CD1c-positive myeloid dendritic cell (primary cell): ENCODE measurements around the gene BMPR1B.

Source experiments
- DNase-seq: peaks from one replicate; pipeline ENCODE4 v3.0.0-alpha.2; 2016; ENCODE audit errors: extremely low spot score

Gene BMPR1B

DNA sequence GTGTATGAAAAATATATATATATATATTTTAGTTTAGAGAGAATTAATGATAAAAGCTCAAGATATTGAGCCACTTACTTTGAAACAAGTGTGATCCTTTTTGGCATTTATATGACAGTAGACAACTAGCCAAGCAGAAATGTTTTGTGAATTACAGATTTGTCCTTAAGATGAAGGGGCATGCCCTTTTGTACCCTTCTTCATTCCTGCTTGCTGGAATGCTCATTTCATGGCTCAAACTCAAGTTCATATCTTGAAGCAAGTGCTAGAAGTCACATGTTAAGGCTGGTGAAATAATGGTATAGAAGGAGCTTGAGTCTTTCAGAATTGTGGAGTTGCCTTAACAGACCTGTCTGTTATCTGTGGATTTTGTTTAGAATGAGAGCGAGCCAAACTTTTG, 203.0 kb downstream of the BMPR1B start:
- no peak for DNase-seq

GRCh38 chr4:94961420-94961819, 203.7 kb downstream of the BMPR1B start:
- DNase-seq, result no peak

- no peak for DNase-seq
Observed at GRCh38 chr4:94962484-94962883, 204.7 kb downstream of the BMPR1B start.

GRCh38 chr4:94965852-94966251, 208.1 kb downstream of the BMPR1B start:
- DNase-seq, result no peak

- no peak for DNase-seq
Observed at GRCh38 chr4:94968493-94968892, 210.7 kb downstream of the BMPR1B start.

GRCh38 chr4:94970650-94971049, 212.9 kb downstream of the BMPR1B start:
- no peak for DNase-seq

GRCh38 chr4:94974773-94975172, 217.0 kb downstream of the BMPR1B start:
- no peak for DNase-seq

- no peak for DNase-seq
Observed at GRCh38 chr4:94976371-94977011, 218.7 kb downstream of the BMPR1B start.

DNA sequence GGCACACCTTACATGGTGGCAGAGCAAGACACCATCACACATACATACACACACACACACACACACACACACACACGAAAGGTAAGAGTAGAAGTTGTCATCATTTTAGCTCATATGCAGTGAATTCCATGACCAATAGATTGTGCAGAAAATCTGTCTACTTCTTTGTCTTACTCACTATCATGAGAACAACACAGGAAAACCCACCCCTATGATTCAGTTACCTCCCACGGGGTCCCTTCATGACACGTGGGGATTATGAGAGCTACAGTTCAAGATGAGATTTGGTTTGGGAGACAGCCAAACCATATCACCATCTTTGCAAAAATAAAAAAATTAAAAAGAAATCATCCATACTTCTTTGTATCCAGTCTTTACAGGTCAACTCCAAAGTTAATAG, 221.1 kb downstream of the BMPR1B start:
- DNase-seq, result no peak

GRCh38 chr4:94979621-94980020, 221.9 kb downstream of the BMPR1B start:
- DNase-seq, result no peak

GRCh38 chr4:94995684-94996394, 238.1 kb downstream of the BMPR1B start:
- DNase-seq, result no peak

DNA sequence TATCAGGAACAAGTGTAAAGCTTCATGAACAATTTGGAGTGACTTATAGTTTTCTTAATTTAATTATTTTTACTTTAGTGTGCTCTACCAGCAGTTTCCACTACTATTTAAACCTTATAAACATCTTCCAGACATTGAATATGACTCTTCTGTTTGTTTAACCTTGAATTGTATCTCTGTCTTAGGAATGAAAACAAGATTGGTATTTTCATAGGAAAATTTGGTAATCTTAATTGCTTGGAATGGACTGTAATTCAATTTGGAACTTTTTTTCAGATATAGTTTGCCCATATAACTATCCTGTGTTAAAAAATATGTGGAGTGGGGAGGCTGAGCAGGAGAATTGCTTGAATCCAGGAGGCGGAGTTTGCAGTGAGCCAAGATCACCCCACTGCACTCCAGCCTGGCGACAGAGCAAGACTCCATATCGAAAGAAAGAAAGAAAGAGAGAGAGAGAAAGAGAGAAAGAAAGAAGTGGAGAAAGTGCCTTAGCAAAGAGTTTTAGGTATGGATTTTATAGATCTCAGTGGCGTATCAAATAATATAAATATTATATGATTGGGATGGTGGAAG, 242.4 kb downstream of the BMPR1B start:
- DNase-seq, result no peak

DNA sequence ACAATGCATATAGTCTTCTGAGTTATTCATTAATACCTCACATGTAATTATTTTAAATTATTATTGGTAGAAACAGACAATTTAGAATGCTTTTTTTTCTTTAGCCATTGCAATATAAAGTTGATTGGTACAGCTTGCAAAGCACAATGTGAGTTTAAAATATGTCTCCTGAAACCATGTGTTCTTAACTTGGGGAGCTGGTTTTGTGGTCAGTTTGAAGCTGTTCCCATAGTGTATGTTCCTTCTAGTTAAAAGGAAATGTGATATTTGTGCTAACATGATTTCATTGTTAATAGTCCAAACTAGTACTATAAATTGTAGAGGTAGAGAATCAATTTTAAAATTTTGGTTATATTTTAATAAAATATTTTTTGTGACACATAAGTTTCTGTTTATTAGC, 247.2 kb downstream of the BMPR1B start:
- DNase-seq, result no peak

GRCh38 chr4:95007998-95008397, 250.2 kb downstream of the BMPR1B start:
- DNase-seq, result no peak

- DNase-seq, result no peak
Observed at GRCh38 chr4:95013236-95013635, 255.5 kb downstream of the BMPR1B start.

- no peak for DNase-seq
Observed at GRCh38 chr4:95014068-95014467, 256.3 kb downstream of the BMPR1B start.

GRCh38 chr4:95017305-95018064, 259.7 kb downstream of the BMPR1B start:
- DNase-seq, result no peak

- DNase-seq, result no peak
Observed at GRCh38 chr4:95018785-95019184, 261.0 kb downstream of the BMPR1B start.

GRCh38 chr4:95020521-95020920, 262.8 kb downstream of the BMPR1B start:
- DNase-seq, result no peak

DNA sequence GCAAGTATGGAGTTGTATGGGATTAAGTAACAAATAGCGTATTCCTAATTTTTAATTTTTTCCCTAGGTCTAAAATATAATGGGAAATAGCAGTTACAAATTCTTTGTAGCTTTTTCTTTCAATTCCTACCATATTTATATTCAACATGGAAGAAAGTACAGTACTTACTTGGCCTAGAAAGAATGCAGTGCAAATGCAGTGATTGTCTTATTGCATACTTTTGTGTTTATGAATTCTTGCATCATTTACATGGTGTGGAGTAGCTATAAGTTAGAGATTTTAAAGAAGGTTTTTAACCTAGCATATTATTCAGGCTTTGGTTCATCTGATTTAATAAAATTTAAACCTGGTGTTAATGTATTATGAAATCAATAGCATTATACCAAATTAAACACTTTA, 263.3 kb downstream of the BMPR1B start:
- no peak for DNase-seq

- DNase-seq, result no peak
Observed at GRCh38 chr4:95023110-95023509, 265.4 kb downstream of the BMPR1B start.

- no peak for DNase-seq
Observed at GRCh38 chr4:95027905-95028618, 270.3 kb downstream of the BMPR1B start.
